OCI-LY7 (cell line): Measurements from ENCODE around the gene PIK3R1.

Experiments used
- EZH2phosphoT487 ChIP-seq: fragments of 200-600 bp; sonication (generic); IDR thresholded peaks from 2 replicates; pipeline ENCODE4 v1.6.1; 2018; ENCODE audit warnings: low read depth, borderline replicate concordance, mild to moderate bottlenecking, mixed run types, antibody characterized with exemption, low read length, moderate library complexity, mixed read lengths
- TF ChIP-seq, protein P1 (sequence below): fragments of 200-600 bp; sonication (generic); conservative IDR thresholded peaks from 2 replicates; pipeline ENCODE4 v1.5.1; 2014; ENCODE audit warnings: mild to moderate bottlenecking, antibody characterized with exemption, low read length, moderate library complexity, mixed read lengths

DNA sequence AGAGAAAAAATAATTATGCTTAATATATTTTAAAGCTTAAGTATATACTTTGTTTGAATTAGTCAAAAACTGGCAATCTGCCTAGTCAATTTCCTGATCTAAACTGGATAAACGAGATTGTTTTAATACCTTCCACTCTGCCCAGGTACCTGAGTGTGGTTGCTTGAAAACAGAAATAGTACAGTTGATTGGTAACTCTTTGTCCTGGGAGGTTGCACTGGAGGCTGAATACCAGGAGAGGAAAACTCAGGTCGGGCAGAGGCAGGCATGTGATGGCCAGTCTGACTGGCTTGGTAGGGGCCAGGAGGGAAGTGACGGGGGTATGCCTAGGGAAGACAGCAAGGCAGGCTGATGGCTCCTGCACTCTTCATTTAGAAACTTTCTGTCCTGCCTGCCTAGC lies 80.2 kb downstream of the PIK3R1 start:
- TF ChIP-seq EZH2phosphoT487 = no peak
- TF ChIP-seq, protein P1, sequence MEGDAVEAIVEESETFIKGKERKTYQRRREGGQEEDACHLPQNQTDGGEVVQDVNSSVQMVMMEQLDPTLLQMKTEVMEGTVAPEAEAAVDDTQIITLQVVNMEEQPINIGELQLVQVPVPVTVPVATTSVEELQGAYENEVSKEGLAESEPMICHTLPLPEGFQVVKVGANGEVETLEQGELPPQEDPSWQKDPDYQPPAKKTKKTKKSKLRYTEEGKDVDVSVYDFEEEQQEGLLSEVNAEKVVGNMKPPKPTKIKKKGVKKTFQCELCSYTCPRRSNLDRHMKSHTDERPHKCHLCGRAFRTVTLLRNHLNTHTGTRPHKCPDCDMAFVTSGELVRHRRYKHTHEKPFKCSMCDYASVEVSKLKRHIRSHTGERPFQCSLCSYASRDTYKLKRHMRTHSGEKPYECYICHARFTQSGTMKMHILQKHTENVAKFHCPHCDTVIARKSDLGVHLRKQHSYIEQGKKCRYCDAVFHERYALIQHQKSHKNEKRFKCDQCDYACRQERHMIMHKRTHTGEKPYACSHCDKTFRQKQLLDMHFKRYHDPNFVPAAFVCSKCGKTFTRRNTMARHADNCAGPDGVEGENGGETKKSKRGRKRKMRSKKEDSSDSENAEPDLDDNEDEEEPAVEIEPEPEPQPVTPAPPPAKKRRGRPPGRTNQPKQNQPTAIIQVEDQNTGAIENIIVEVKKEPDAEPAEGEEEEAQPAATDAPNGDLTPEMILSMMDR = no peak
